NCI-H128 (cell line): ENCODE results near the gene L2HGDH.
A peak's percentile ranks its signal among the peaks of the same experiment; 100 is the strongest.

Source experiments
- DNase-seq: peaks from one replicate; lab custom pipeline; 2025; ENCODE audit not compliant: unreplicated experiment; lab: John Stamatoyannopoulos, UW

The L2HGDH gene

GRCh38 chr14:50299585-50299984 is 12.4 kb downstream of the L2HGDH start:
- DNase-seq = no peak

GRCh38 chr14:50290306-50290705 is 21.7 kb downstream of the L2HGDH start:
- DNase-seq = no peak

- no peak for DNase-seq
These were observed 23.9 kb downstream of the L2HGDH start for GRCh38 chr14:50288146-50288545.

DNA sequence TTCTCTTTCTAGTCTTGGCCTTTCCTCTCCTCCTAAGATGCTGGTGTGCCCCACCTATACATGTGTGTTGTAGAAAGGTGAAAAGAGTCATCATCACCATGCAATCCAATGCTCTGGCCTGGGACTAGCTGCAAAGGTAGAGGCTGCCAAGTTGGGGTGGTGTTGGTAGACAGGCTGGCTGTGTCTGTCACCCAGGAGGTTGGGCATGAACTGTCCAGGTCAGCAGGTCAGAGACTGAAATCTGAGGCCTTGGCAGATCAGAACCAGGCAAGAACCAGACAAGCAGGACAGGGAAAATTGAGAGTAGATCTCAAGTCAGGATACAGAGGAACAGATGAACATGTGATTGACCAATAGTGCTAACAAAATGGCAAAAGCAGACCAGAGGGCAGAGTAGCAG is 26.2 kb downstream of the L2HGDH start:
- DNase-seq = no peak

DNA sequence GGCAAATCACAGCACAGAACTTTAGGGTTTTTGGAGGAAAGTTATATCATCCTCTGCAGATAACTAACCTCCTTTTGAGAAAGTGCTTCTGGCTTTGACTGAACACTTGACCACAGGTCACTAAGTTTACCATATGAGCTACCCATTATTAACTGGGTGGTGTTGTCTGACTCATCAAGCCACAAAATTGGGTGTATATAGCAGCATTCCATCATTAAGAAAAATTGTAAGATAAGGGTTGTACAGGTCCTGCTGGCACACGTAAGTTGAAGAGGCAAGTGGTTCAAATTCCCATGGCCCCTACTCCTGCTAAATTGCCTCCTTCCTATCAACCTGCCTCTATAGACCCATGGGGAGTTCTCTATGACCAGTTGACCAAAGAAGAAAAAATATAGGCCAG is 39.5 kb downstream of the L2HGDH start:
- DNase-seq = no peak

GRCh38 chr14:50270932-50271331 is 41.1 kb downstream of the L2HGDH start:
- DNase-seq = no peak

GRCh38 chr14:50265029-50265428 is 47.0 kb downstream of the L2HGDH start:
- no peak for DNase-seq

DNA sequence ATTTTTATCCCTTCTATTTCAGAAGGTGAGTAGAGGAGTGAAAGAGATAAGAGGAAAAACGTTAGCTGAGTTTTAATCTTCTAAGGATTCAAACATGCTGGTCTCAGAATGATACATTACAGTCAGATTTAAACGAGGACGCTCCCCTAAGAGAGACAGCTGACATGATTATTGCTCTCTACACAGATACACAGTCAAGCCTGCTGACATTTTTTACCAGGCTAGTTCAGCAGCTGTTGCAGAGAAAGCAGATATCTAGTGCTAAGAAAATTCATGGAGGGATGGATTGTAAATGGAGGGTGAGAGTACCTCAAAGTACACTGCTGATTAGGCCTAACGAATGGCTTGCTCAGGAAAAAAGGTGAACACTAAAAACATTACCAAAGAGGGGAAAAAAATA is 48.7 kb downstream of the L2HGDH start:
- DNase-seq = no peak

DNA sequence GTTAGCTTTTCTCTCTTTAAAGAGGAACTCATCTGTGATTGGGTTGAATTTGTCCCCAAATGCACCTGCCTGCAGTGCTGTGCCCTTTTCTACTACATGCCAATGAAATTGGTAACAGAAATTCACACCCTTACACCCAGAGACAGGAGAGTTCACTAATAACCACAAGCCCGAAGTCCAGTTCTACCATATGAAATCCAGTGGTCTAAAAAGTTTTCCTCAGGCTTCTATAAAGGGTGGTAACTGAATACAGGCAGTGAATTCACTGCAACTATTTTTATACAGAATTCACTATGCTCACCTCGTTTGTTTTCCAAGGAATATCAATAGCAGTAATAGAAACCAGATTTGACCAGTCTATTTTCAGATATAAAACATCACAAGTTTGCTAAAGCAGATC is 49.2 kb downstream of the L2HGDH start:
- DNase-seq = no peak

DNA sequence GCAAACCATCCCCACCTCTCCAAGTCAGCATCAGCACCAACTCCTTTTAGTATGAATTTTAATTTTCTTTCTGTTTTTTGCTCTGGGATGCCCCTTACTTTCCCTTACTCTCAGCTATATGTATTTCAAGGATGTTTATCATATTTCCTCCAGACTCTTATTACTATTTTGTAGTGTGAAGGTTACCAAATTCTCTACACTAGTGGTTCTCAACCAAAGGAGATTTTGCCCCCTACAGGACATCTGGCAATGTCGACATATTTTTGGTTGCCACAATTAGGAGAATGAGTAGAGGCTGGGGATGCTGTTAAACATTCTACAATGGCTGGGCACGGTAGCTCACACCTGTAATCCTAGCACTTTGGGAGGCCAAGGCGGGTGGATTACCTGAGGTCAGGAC is 51.5 kb downstream of the L2HGDH start:
- no peak for DNase-seq

- no peak for DNase-seq
These were observed 52.0 kb downstream of the L2HGDH start for GRCh38 chr14:50260072-50260471.

DNA sequence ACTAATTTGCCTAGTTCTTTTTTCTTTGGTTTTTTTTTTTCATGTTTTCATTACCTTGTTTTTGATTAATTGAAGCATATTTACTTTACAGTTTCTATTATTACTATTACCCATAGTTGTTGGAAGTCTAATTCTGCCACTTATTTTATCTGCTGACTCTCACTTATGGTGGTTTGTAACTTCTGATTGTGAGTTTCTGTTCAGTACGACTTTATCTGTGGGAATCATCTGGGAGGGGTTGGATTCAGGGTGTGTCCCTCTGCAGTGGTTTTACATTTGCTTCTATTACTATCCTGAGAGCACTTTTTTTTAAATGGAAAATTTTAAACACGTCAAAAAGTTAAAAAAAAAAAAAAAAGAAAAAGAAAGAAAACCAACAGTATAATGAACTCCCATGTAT is 54.3 kb downstream of the L2HGDH start:
- DNase-seq = no peak

DNA sequence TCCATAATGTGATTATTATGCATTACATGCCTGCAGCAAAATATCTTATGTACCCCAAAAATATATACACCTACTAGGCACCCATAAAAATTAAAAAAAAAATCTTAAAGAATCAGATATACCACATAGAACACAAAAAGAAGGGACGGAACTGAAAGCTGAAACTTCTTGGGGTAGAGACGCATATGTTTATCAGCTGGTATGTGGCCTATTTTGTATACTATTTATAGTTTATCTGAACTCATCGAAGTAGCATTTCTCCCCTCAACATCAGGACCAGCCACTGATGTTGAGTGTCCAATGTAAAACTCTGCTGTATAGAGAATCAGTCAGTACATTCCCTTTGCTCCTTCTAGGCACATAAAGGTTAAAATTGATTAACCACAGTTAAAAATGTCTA is 57.8 kb downstream of the L2HGDH start:
- no peak for DNase-seq

- DNase-seq = no peak
These were observed 62.8 kb downstream of the L2HGDH start for GRCh38 chr14:50249136-50249775.

DNA sequence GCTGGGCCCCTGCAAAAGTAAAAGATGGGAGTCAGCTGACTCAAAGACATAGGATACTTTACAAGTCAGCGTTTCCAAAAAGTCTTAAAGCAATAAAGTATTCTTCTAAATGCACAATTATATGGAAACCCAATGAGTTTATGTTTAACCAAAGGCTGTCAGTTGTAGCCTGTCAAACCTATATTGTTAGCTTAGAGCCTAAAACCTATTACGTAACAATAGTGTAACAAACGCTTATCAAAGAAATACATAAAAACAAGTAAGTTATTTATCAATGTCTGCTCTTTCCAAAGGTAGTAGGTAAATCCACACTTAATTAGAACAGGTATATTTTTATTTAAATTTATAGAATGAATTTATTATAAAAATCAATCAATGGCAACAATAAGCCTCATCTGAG is 64.8 kb downstream of the L2HGDH start:
- DNase-seq = no peak

DNA sequence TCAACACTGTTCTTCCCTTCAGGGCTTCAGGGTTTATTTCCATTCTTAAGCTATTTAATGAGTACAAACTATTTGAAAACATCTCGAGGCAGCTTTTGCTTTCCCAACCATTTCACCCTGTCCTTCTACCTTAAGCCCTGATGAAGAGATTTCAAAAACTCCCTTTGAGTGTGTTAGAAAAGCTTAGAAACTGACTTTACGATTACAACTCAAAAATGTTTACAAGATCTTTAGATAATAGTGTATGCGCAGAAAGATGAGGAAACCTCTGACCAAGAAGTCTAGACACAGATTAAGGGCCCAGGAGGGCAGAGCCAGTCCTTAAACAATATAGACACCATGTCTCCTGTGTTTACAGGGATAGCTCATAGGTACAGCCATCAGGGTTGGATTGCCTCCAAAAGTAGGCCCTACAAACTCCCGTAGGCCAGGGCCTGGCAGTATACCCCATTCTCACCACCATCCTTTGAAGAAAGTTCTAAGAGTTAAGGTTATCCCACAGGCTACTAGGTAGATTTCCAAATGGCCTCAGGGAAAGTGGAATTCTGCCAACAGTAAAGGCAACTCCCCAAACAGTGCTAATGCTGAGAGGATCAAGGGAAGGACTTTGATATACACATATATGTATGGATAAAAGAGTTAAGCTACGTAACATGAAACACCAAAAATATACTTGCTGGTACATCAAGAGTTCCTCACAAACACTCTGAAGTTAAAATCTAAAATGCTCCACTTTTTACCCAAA is 69.3 kb downstream of the L2HGDH start:
- no peak for DNase-seq

DNA sequence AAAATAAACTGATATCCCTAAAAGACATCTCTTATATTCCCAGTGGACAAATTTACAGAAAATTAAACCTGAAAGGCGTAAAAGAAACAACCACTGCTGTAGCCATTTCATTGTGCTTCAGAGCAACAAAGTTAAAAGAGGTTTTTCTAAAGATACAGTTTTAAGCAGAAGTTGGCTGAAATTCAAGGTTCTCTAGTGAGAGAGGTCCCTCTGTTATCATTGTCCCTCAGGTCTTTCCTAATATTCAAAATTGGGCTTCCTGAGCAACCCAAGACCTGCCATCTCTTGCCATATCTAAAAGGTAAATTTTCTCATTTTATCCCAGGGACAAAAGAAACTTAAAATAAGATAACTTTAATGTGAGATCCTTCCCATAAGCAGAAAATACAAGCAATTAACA is 69.9 kb downstream of the L2HGDH start:
- DNase-seq = no peak

- DNase-seq = no peak
These were observed 74.6 kb downstream of the L2HGDH start for GRCh38 chr14:50237427-50237826.

DNA sequence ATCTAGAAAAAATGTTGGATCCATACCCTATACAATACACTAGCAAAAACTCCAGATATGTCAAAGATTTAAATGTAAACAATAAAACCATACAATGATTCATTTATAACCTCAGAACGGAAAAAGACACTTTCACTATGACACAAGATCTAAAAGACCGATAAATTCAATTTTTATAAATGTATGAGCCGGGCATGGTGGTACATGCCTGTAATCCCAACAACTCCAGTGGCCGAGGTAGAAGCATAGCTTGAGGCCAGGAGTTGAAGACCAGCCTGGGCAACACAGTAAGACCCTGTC is 78.1 kb downstream of the L2HGDH start:
- DNase-seq = no peak

DNA sequence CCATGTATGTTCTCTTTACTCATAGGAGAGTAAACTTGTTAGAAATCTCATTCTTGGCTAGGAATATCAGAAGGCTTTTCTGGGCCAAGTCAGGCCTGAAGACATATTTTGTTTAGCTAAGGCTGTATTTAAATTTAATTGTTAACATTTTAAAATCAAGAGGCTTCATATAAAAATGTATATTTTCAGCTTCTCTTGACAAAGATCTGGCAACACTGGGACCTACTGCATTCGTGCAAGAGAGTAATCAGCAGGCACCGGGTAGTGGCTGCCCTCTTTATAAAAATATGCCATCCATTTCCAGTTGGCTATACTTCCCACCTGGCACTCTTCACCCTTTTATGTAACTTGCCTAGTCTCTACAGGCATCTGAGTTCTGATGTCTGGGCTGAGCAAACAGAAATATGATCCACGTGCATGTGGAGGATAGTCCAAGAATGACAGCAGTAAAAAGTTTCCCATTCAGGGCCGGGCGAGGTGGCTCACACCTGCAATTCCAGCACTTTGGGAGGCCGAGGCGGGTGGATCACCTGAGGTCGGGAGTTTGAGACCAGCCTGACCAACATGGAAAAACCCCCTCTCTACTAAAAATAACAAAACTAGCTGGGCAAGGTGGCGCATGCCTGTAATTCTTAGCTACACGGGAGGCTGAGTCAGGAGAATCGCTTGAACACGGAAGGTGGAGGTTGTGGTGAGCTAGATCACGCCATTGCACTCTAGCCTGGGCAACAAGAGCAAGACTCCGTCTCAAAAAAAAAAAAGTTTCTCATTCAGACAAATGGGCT is 78.7 kb downstream of the L2HGDH start:
- DNase-seq = no peak

- DNase-seq = no peak
These were observed 79.8 kb downstream of the L2HGDH start for GRCh38 chr14:50232276-50232642.

- peak; percentile 69 for DNase-seq
These were observed 80.4 kb downstream of the L2HGDH start, which contains the start of gene SOS2 for GRCh38 chr14:50231475-50232275. TSS of gene SOS2 (minus strand) at chr14:50231578. CDS start at chr14:50231283, 295 bp downstream.
